Measurements from ENCODE around the gene GNAZ. TPM values are rescaled to one million over a fixed set of nuclear protein-coding genes. Genes with fewer than 3 reads are reported as not detected.

GNAZ gene
- total and polyA plus RNA-seq, 9 donors, result 3.0 to 4.8 (median 3.7) TPM

DNA sequence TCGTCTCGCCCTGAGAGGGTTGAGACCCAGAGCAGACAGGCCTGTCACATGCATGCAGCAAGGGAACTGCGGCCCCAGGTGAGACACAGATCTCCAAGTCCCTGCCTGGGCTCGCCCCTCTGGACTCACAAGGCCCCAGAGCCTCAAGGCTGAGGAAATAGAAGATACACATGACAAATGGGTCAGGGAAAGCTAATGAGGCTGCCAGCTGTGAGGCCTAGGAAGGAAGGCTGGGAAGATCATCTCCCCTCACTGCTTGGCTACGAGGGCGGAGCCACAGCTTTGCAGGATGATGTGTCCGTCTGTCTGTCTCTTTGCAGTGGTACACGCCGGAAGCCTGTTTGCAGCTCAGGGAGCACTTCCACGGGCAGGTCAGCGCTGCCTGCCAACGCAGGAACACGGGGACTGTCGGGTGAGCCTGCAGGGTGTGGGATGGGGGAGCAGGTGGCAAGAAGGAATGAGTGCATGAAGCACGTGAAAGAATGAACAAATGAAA lies 79.5 kb downstream of the GNAZ start:
- peak overlapping the region; percentile 4 for H3K27ac ChIP-seq (ENCODE audit: low read length)
- H3K4me1 ChIP-seq (ENCODE audit: control insufficient read depth, insufficient read depth, low read length), result peaks cover 12% of the 10 kb centered on the region
- WGBS (ENCODE audit: insufficient coverage), result 34% methylated on average over 8 of the region's 15 CpGs
- no peaks in the 10 kb centered on the region for H3K36me3 ChIP-seq (ENCODE audit: control insufficient read depth, insufficient read depth, low read length)
- DNase-seq, result peak; percentile 57
- no peaks in the 10 kb centered on the region for H3K9me3 ChIP-seq (replicated peaks; ENCODE audit: control insufficient read depth, low read depth, low read length)
- peaks cover 6% of the 10 kb centered on the region for H3K27me3 ChIP-seq (ENCODE audit: control insufficient read depth, insufficient read depth, low read length)
- H3K4me3 ChIP-seq (ENCODE audit: low read length), result no peak overlapping the region

- no peaks in the 10 kb centered on the region for H3K9me3 ChIP-seq (replicated peaks; ENCODE audit: control insufficient read depth, low read depth, low read length)
- no peak overlapping the region for H3K27ac ChIP-seq (ENCODE audit: low read length)
- H3K4me1 ChIP-seq (ENCODE audit: control insufficient read depth, insufficient read depth, low read length), result peaks cover 3% of the 10 kb centered on the region
- no peak overlapping the region for H3K4me3 ChIP-seq (ENCODE audit: low read length)
- peaks cover 3% of the 10 kb centered on the region for H3K27me3 ChIP-seq (ENCODE audit: control insufficient read depth, insufficient read depth, low read length)
- H3K36me3 ChIP-seq (ENCODE audit: control insufficient read depth, insufficient read depth, low read length), result no peaks in the 10 kb centered on the region
- 84% methylated on average over 3 of the region's 6 CpGs for WGBS (ENCODE audit: insufficient coverage)
- DNase-seq, result no peak
Measured at GRCh38 chr22:23150762-23151161, 80.4 kb downstream of the GNAZ start.

DNA sequence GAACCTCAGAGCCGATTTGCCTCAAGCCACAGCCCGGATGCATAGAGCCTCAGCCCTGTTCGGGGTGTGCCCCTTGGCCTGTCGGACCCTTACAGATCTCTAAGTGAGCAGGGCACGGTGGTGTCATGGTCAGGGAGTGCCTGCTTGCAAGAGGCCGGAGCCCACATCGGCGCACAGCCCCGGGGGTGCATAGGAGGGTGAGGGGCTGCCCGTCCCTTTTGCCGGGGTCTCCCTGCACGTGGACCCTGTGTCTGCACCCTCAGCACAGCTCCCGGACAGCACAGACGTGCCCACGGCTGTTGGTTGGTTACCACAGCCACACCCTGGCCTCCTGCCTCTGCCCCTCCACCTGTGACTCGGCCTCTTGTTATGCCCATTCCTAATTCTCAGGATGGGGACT lies 81.5 kb downstream of the GNAZ start:
- Histone ChIP-seq H3K27me3 (ENCODE audit: control insufficient read depth, insufficient read depth, low read length) (peaks cover 4% of the 10 kb centered on the region), H3K9me3 (replicated peaks; ENCODE audit: control insufficient read depth, low read depth, low read length) (no peaks in the 10 kb centered on the region), H3K4me1 (ENCODE audit: control insufficient read depth, insufficient read depth, low read length) (no peaks in the 10 kb centered on the region), H3K27ac (ENCODE audit: low read length) (no peak overlapping the region), H3K4me3 (ENCODE audit: low read length) (no peak overlapping the region), H3K36me3 (ENCODE audit: control insufficient read depth, insufficient read depth, low read length) (no peaks in the 10 kb centered on the region)
- 86% methylated on average over 12 of the region's 16 CpGs for WGBS (ENCODE audit: insufficient coverage)
- DNase-seq, result no peak

DNA sequence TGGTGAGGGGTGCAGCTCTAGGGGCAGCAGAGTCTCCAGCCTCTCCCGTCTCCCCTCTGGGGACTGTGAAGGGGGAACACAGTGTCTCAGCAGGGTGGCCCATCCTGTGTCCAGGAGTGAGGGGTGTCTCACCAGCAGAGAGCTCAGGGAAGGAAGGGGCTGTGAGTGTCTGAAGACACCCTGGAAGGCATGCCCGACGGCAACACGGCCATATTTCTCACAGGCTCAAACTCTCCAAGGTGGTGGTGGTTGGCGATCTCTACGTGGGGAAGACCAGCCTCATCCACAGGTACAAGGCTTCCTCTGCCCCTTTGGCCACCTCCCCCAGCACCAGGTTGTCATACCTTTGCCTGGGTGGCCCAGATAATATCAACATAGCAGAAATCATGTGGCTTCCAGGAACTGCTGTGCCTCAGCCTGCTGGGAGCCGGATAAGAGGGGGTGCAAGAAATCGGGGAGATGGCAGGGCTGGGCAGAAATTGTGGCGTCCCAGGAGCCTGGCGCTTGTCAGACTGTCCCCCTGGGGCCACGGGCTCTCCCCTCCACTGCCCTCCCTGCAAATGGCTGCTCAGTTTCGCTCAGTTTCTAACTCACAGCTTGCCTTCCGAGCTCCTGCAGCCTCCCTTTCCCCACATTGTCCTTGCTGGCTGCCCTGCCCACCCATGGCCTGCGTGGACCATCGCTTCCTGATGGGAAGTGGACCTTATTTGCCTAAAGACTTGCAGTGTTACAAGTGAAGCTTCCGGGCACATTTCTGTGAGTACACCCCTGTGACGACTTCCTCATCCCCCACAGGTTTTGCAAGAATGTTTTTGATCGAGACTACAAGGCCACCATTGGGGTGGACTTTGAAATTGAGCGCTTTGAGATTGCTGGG lies 82.2 kb downstream of the GNAZ start:
- no peak overlapping the region for H3K4me3 ChIP-seq (ENCODE audit: low read length)
- no peak for DNase-seq
- 84% methylated on average over 9 of the region's 19 CpGs for WGBS (ENCODE audit: insufficient coverage)
- H3K27ac ChIP-seq (ENCODE audit: low read length), result no peak overlapping the region
- no peaks in the 10 kb centered on the region for H3K4me1 ChIP-seq (ENCODE audit: control insufficient read depth, insufficient read depth, low read length)
- no peaks in the 10 kb centered on the region for H3K9me3 ChIP-seq (replicated peaks; ENCODE audit: control insufficient read depth, low read depth, low read length)
- H3K27me3 ChIP-seq (ENCODE audit: control insufficient read depth, insufficient read depth, low read length), result peaks cover 5% of the 10 kb centered on the region
- H3K36me3 ChIP-seq (ENCODE audit: control insufficient read depth, insufficient read depth, low read length), result no peaks in the 10 kb centered on the region

DNA sequence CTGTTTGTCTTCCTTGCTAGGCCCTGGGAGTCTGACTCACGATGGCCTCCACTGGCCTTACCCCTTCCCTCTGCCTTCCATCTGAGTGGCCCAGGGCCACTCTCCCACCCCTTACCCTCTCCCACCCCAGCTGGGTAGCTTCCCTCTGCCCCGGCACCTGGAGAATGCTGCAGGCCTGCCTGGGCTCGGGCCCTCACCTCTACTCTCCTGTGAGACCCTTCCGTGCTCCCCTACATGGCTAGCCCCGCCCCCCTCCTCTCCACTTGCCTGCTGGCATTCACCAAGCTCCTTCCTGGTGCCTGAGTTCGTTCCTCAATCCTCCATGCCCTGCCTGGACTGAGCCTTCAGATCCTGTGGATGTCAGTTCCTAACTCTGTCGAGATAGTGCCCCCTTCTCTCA lies 83.7 kb downstream of the GNAZ start:
- no peaks in the 10 kb centered on the region for H3K36me3 ChIP-seq (ENCODE audit: control insufficient read depth, insufficient read depth, low read length)
- H3K27me3 ChIP-seq (ENCODE audit: control insufficient read depth, insufficient read depth, low read length), result peaks cover 5% of the 10 kb centered on the region
- H3K4me3 ChIP-seq (ENCODE audit: low read length), result no peak overlapping the region
- H3K9me3 ChIP-seq (replicated peaks; ENCODE audit: control insufficient read depth, low read depth, low read length), result no peaks in the 10 kb centered on the region
- WGBS (ENCODE audit: insufficient coverage), result 55% methylated on average over 6 of the region's 7 CpGs
- H3K4me1 ChIP-seq (ENCODE audit: control insufficient read depth, insufficient read depth, low read length), result no peaks in the 10 kb centered on the region
- H3K27ac ChIP-seq (ENCODE audit: low read length), result no peak overlapping the region
- no peak for DNase-seq

DNA sequence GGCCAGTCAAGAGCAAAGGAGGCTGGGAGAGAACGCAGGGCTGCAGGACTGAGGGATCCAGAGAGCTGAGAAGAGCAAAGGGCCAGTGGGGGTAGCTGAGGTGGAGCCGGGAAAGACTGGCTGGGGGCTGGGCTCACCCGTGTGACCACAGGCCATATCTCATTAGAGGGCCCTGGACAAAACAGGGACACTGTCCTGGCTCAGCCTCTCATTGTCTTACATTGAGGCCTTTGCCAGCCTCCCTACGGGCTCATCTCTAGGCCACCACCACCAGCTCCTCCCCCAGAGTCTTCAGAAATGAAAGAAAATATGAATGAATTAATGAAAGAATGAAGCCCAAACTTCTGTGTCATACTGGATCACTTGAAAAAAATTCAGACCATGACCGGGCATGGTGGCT lies 84.1 kb downstream of the GNAZ start:
- WGBS (ENCODE audit: insufficient coverage), result 84% methylated on average over 4 of the region's 5 CpGs
- no peaks in the 10 kb centered on the region for H3K9me3 ChIP-seq (replicated peaks; ENCODE audit: control insufficient read depth, low read depth, low read length)
- DNase-seq, result no peak
- H3K4me3 ChIP-seq (ENCODE audit: low read length), result no peak overlapping the region
- H3K27me3 ChIP-seq (ENCODE audit: control insufficient read depth, insufficient read depth, low read length), result peaks cover 5% of the 10 kb centered on the region
- no peaks in the 10 kb centered on the region for H3K4me1 ChIP-seq (ENCODE audit: control insufficient read depth, insufficient read depth, low read length)
- no peak overlapping the region for H3K27ac ChIP-seq (ENCODE audit: low read length)
- H3K36me3 ChIP-seq (ENCODE audit: control insufficient read depth, insufficient read depth, low read length), result no peaks in the 10 kb centered on the region

- peaks cover 5% of the 10 kb centered on the region for H3K27me3 ChIP-seq (ENCODE audit: control insufficient read depth, insufficient read depth, low read length)
- no peak overlapping the region for H3K27ac ChIP-seq (ENCODE audit: low read length)
- no peaks in the 10 kb centered on the region for H3K4me1 ChIP-seq (ENCODE audit: control insufficient read depth, insufficient read depth, low read length)
- H3K4me3 ChIP-seq (ENCODE audit: low read length), result no peak overlapping the region
- 97% methylated on average over 3 of the region's 3 CpGs for WGBS (ENCODE audit: insufficient coverage)
- DNase-seq, result no peak
- no peaks in the 10 kb centered on the region for H3K36me3 ChIP-seq (ENCODE audit: control insufficient read depth, insufficient read depth, low read length)
- H3K9me3 ChIP-seq (replicated peaks; ENCODE audit: control insufficient read depth, low read depth, low read length), result no peaks in the 10 kb centered on the region
Measured at GRCh38 chr22:23155143-23155542, 84.8 kb downstream of the GNAZ start.

DNA sequence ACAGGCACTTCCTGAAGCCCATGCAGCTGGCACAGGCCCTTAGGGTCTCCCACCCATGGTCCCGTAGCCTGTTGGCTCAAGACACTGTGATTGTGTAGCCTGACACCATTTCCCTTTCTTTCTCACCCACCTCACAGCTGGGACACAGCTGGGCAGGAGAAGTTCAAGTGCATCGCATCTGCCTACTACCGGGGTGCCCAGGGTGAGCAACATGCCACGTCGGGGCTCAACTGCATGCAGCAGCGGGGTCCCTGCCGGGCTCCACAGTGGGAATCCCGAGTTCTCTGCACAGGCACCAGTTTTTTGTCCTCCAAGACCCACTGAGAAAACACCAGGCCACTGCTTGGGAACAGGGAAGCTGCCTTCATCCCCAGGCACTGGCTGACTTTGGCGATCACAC lies 85.5 kb downstream of the GNAZ start:
- no peak for DNase-seq
- no peak overlapping the region for H3K27ac ChIP-seq (ENCODE audit: low read length)
- H3K36me3 ChIP-seq (ENCODE audit: control insufficient read depth, insufficient read depth, low read length), result no peaks in the 10 kb centered on the region
- H3K9me3 ChIP-seq (replicated peaks; ENCODE audit: control insufficient read depth, low read depth, low read length), result no peaks in the 10 kb centered on the region
- no peaks in the 10 kb centered on the region for H3K4me1 ChIP-seq (ENCODE audit: control insufficient read depth, insufficient read depth, low read length)
- 67% methylated on average over 9 of the region's 9 CpGs for WGBS (ENCODE audit: insufficient coverage)
- H3K4me3 ChIP-seq (ENCODE audit: low read length), result no peak overlapping the region
- H3K27me3 ChIP-seq (ENCODE audit: control insufficient read depth, insufficient read depth, low read length), result peaks cover 5% of the 10 kb centered on the region

DNA sequence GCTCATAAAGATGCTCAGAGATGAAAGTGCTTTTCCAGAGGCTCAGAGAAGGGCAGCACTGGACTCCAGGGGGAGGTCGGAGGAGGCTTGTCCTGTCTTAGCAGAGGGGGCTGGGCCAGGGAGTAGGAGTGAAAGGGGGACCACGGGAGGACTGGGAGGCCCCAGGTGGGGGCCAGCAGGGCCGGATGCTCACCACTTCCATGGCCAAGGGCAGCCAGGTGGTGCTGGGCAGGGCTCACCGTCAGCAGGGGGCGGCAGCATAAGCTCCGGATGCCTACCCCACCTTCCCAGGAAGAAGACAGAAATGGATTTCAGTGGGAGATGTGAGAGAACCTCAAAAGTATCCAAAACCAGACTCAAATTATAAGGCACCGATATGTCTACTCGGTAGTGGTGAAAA lies 86.0 kb downstream of the GNAZ start:
- Histone ChIP-seq H3K9me3 (replicated peaks; ENCODE audit: control insufficient read depth, low read depth, low read length) (no peaks in the 10 kb centered on the region), H3K36me3 (ENCODE audit: control insufficient read depth, insufficient read depth, low read length) (no peaks in the 10 kb centered on the region), H3K4me3 (ENCODE audit: low read length) (no peak overlapping the region), H3K4me1 (ENCODE audit: control insufficient read depth, insufficient read depth, low read length) (no peaks in the 10 kb centered on the region), H3K27me3 (ENCODE audit: control insufficient read depth, insufficient read depth, low read length) (peaks cover 5% of the 10 kb centered on the region), H3K27ac (ENCODE audit: low read length) (no peak overlapping the region)
- 11% methylated on average over 3 of the region's 8 CpGs for WGBS (ENCODE audit: insufficient coverage)
- no peak for DNase-seq

GRCh38 chr22:23157560-23158515 lies 87.5 kb downstream of the GNAZ start:
- no peaks in the 10 kb centered on the region for H3K36me3 ChIP-seq (ENCODE audit: control insufficient read depth, insufficient read depth, low read length)
- no peak for DNase-seq
- no peaks in the 10 kb centered on the region for H3K9me3 ChIP-seq (replicated peaks; ENCODE audit: control insufficient read depth, low read depth, low read length)
- no peak overlapping the region for H3K27ac ChIP-seq (ENCODE audit: low read length)
- WGBS (ENCODE audit: insufficient coverage), result 78% methylated on average over 15 of the region's 22 CpGs
- peaks cover 4% of the 10 kb centered on the region for H3K27me3 ChIP-seq (ENCODE audit: control insufficient read depth, insufficient read depth, low read length)
- H3K4me1 ChIP-seq (ENCODE audit: control insufficient read depth, insufficient read depth, low read length), result no peaks in the 10 kb centered on the region
- no peak overlapping the region for H3K4me3 ChIP-seq (ENCODE audit: low read length)
